Measurements from ENCODE around the gene XKR7. TPM values are rescaled to one million over a fixed set of nuclear protein-coding genes. Genes with fewer than 3 reads are reported as not detected.
"Not testable (repeated sequence)": the region's sequence is repeated elsewhere in the genome, so short reads cannot be mapped to it uniquely, and the experiment has no call there.

The XKR7 gene
- total RNA-seq, 1 donor from 2014 or later = not detected

DNA sequence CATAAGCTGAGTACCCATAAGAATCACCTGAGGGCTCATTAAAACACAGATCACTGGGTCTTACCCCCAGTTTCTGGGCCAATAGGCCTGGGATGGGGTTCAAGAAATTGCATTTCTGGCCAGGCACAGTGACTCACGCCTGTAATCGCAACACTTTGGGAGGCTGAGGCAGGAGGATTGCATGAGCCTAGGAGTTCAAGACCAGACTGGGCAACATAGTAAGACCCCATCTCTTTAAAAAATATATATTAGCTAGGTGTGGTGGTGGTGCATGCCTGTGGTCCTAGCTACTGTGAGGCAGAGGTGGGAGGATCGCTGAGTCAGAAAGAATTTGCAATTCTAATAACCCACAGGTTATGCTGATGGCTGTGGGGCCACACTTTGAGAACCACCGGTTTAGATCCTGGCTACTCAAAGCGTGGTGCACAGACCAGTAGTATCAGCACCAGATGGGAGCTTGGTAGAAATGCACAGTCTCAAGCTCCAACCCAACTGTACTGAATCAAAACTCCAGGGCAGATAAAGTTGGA lies 44.3 kb downstream of the XKR7 start:
- DNase-seq (ENCODE audit: low read depth in 2 of 2) = no peak

DNA sequence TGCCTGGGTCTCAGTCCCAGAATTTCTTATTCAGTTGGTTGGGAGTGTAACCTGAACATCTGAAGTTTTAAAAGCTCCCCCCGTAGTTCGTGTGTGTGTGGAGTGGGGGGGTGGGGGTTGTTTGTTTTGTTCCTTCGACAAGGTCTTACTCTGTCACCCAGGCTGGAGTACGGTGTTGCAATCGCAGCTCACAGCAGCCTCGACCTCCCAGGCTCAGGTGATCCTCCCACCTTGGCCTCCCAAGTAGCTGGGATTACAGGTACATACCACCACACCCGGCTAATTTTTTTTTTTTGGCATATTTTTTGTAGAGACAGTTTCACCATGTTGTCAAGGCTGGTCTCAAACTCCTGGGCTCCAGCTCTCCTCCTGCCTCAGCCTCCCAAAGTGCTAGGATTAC lies 45.4 kb downstream of the XKR7 start:
- no peak for DNase-seq (ENCODE audit: low read depth in 2 of 2)

DNA sequence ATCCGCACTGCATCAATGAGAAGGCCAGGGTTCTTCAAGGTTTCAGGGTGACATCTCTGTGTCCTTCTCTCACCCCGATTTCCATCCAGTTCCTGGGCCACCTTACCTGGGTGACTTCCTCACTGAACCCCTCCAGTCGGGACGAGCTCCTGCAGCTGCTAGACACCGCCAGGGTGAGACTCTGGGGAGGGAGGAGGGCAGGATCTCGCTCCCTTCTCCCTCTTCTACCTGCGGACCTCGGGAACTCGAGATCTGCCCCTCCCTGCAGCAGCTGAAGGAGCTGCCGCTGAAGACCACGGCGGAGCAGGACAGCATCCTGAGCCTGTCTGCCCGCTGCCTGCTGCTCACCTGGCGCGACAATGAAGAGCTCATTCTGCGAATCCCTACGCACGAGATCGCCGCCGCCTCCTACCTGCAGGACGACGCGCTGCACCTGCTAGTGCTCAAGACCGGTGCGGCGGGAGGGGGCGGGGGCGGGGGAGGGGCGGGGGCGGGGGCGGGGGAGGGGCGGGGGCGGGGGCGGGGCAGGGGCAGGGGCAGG lies 49.8 kb downstream of the XKR7 start:
- DNase-seq (ENCODE audit: low read depth in 2 of 2) = peak in 1 of 2 donors; percentile 39

DNA sequence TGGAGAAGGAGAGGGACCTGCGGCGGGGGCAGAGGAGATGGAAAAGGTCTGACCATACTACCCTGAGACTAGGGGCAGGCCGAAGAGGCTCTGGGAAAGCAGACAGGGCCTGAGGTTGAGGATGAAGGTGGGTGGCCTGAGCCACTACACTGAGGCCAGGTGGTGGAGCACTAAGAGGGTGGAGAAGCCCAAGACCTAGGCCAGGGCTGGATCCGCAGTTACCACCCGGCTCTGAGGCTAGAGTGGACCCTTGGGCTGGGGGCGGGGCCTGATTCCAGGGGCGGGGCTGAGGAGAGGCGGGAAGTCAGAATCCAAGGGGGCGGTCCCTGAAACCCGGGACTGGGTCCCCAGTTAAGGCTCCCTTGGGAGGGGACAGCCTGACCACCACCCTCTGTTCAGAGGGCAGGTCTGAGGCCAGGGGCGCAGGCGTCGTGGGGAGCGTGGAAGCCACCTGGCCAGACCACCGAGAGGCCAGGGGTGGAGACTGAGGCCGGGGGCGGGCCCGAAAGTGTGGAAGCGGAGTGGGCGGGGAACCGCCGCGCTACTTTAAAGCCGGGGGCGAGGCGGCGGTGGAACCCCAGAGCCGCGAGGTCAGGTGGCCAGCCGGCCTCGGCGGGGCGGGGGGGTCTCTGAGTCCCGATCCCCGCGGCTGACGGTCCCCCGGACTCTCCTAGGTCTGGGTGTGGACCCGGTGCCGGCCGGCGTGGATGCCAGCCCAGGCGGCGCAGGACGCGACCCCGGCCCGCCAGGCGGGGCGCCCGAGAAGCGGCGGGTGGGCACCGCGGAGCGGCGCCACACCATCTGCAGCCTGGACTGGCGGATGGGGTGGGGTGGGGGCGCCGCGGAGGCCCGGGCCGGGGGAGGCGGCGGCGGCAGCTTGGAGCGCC lies 50.6 kb downstream of the XKR7 start:
- DNase-seq (ENCODE audit: low read depth in 2 of 2) = peak in 1 of 2 donors; percentile 43

DNA sequence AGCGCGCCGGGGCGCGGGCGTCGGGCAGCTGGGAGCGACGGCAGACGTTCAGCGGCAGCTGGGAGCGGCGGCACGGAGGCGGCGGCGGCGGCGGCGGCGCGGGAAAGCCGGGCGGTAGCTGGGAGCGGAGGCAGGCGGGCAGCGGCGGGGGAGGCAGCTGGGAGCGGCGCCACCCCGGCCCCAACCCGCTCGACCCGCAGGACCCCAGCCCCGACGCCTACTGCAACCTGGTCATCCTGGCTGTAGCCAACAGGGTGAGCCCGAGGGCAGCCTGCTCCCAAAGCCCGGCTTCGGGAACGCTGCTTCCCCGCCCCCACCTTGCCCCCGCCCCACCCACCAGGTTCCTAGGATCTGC lies 51.2 kb downstream of the XKR7 start:
- DNase-seq (ENCODE audit: low read depth in 2 of 2) = peak in 1 of 2 donors; percentile 46

DNA sequence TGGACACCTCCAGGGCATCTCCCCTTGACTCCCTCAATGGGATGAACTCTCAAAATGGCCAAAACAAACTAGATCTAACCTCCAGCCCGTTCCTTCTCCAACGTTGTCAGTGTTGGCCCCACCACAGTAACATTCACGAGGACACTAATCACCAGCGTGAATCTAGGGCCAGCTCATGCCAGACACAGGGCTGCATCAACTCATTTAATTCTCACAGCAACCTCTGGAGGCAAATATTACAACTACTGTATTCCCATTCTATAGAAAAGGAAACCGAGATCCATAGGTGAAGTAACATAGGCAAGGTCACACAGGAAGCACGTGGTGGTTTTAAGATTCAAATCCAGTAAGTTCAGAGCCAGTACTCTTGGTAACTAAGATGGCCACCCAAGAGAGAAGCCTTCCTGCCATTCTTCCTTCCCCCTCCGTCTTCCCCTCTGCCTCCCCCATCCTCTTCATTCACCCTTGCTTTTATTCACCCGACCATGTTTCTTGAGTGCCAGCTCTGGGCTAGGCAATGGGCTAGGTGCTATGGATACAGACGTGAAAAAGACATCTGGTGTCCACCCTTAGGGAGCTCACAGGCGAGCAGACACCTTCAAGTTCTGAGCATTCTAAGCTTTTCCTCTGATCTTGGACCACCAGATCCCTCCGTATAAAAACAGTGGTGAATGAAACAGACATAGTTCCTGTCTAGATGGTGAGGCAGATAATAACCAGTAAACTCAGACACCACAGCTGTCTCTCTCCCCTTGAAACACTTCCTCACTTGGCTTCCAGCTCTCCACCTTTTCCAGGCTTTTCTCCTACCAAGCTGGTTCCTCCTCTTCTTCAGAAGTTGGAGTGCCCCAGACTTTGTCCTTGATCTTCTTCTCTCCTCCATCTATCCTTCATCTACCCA lies 51.9 kb downstream of the XKR7 start:
- DNase-seq (ENCODE audit: low read depth in 2 of 2) = no peak

DNA sequence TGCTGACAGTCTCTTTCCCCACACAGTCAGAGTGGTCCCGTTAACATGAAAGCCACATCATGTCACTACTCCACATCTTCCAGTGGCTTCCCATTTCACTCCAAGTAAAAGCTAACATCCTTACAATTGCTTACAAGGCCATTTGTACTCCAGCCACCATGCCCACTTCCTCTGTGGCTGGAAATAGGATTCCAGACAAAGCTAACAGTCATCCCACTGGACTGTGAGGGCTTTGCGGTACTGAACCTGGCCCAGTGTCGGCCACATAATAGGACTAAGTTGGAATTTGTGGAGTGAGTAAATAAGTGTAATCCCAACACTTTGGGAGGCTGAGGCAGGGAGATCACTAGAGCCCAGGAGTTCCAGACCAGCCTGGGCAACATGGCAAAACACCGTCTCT lies 53.1 kb downstream of the XKR7 start:
- no peak for DNase-seq (ENCODE audit: low read depth in 2 of 2)

DNA sequence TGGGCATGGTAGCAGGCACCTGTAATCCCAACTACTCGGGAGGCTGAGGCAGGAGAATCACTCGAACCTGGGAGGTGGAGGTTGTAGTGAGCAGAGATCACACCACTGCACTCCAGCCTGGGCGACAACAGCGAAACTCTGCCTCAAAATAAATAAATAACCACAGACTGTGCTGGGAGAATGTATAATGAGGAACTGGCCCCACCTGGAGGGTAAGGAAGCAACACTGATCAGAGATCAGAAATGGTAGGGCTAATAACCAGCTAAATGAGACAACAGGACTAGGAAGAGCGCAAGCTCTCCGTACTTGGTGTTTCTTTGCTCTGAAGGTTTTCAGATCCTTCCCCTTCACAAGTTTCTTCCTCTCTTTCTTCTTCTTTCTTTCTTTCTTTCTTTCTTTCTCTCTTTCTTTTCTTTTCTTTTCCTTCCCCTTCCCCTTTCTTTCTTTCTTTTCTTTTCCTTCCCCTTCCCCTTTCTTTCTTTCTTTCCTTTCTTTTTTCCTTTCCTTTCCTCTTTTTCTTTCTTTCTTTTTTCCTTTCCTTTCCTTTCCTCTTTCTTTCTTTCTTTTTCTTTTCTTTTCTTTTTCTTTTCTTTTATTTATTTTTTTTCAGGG lies 56.8 kb downstream of the XKR7 start:
- no peak for DNase-seq (ENCODE audit: low read depth in 2 of 2)

DNA sequence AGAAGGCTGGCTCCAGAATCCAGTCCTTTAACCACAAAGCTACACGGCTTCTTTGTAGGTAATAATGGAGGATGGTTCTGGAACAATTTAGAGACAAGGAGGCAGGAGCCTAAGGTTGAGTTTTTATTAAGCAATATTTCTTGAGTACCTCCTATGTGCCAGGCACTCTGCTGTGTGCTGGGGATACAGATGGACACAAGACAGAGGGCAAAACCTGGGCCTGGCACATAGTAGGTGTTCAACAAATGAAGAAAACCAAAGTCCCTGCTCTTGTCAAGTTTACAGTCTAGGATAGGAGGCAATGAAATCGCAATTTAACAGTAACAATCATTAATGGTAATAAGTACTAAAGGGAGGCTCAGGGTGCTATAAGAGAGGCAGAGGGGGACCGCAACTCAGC lies 59.7 kb downstream of the XKR7 start:
- DNase-seq (ENCODE audit: low read depth in 2 of 2) = no peak

DNA sequence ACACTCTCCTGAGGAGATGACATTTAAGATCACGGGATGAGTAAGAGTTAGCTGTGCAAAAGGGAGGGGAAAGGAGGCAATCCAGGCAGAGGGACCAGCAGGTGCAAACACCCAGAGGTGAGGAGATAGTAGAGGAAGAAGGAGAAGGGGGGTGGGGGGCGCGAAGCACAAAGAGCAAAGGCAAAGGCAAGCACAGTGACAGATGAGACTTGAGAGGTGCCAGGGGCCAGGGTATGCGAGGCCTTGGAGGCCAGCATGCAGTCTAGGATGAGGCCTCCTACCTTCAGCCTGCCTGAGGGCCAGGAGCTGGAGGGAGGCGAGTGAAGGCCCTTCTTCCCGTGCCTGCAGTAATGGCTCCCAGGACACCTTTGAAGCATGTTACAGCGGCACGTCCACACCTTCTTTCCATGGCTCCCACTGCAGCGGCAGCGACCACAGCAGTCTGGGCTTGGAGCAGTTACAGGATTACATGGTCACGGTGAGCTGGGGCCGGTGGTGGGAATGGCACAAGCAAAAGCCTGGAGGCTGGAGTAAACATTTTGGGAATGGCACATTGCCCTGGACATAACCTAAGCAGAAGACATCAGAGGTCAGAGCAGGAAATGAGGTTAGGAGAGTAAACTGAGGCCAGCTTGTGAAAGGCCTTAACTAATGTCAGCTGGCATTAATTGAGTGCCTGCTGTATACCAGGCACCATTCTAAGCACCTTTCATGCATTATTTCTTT lies 60.9 kb downstream of the XKR7 start:
- peak in 1 of 2 donors; percentile 25 for DNase-seq (ENCODE audit: low read depth in 2 of 2)

DNA sequence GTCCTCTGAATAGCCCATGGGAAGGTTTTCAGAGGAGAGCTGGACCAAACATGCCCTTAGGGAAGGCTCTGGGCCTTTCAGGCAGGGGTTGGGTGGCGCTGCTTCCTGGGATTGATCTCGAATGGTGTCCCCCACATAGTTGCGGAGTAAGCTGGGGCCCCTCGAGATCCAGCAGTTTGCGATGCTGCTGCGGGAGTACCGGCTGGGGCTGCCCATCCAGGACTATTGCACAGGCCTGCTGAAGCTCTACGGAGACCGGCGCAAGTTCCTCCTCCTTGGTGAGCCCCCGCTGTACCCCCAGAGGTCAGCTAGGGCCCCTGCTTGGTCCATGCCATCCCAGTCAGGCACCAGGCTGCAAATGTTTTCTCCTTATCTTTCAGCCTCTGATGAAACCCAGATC lies 61.6 kb downstream of the XKR7 start:
- no peak for DNase-seq (ENCODE audit: low read depth in 2 of 2)

DNA sequence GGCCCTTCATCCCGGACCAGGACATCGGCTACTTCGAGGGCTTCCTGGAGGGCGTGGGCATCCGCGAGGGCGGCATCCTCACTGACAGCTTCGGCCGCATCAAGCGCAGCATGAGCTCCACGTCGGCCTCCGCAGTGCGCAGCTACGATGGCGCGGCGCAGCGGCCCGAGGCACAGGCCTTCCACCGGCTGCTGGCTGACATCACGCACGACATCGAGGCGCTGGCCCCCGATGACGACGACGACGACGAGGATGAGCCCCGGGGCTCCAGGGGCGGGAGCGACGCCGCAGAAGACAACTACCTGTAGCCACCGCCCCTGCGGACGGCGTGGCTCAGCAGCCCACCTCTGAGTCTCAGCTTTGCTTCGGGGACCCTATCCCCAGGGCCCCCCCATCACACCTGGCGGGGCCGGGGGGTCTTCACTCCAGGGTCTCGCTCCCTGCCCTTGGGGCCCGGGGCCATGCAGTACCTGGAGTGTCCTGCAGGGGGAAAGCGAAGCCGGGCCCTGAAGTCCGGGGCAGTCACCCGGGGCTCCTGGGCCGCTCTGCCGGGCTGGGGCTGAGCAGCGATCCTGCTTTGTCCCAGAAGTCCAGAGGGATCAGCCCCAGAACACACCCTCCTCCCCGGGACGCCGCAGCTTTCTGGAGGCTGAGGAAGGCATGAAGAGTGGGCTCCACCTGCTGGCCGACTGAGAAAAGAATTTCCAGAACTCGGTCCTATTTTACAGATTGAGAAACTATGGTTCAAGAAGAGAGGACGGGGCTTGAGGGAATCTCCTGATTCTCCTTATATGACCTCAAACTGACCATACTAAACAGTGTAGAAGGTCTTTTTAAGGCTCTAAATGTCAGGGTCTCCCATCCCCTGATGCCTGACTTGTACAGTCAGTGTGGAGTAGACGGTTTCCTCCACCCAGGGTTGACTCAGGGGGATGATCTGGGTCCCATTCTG lies 63.3 kb downstream of the XKR7 start:
- peak; percentile 78 to 85 for DNase-seq (ENCODE audit: low read depth in 2 of 2)

DNA sequence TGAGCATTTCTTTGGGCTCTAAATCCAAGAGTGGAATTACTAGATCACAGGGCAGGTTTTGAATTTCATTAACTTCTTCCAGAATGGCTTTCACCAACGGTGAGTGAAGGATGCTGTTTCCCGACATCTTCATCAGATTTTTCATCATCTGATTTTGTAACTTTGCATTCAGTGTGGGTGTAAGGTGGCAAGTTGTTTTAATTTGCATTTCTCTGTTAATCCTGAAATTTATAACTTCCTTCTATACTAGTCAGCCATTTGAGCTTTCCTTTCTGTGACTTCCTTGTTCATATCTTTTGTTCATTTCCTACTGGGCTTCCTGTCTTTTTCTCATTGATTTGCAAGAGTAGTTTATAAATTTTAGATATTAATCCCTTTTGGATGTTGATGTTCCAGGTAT lies 65.4 kb downstream of the XKR7 start:
- no peak for DNase-seq (ENCODE audit: low read depth in 2 of 2)

DNA sequence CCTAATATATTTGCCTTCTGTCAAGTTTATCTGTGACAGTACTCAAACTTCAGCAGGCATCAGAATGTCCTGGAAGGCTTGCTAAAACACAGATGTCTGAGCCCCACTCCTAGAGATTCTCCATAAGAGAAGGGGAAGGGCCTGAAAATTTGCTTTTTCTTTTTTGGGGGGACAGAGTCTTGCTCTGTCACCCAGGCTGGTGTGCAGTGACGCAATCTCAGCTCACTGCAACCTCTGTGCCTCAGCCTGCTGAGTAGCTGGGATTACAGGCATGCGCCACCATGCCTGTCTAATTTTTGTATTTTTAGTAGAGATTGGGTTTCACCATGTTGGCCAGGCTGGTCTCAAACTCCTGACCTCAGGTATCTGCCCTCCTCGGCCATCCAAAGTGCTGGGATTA lies 65.8 kb downstream of the XKR7 start:
- not testable (repeated sequence) for DNase-seq (ENCODE audit: low read depth in 2 of 2)

DNA sequence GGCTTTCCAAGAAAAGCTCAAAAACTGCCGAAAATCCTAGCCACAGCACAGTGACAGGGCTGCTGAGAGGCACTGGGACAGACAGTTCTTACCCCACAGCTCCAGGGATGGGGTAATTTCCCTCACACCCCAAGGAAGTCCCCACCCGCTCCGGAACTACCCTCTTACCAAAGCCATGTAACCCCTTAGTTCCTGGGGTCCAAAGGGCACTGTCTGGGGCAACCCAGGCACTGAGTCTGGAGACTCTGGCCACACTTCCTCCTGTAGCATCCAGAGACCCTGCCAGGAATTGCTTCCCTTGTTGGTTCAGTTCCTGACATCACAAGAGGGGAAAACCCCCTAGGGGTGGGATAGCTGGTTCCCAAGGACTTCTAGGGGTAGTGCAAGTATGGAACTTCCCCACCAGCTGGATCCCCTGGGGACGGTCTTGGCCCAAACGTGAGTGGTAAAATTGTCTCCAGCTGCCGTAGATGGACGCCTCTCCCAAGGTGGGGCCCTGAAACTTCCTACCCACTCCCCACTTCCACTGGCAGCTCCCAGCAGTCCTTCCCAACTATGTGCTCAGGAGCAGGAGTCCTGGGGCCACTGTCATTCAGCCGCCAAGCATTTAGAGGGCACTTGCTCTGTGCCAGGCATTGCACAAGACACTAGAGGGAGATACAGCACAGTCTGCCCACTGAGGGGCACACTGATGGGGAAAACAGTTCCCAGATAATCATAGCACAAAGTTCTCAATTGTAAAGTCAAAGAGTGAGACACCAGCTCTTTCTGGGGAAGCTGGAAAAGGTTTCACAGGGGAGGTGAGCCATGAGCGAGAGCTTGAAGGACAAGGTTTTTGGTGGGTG lies 66.9 kb downstream of the XKR7 start:
- peak in 1 of 2 donors; percentile 16 for DNase-seq (ENCODE audit: low read depth in 2 of 2)

DNA sequence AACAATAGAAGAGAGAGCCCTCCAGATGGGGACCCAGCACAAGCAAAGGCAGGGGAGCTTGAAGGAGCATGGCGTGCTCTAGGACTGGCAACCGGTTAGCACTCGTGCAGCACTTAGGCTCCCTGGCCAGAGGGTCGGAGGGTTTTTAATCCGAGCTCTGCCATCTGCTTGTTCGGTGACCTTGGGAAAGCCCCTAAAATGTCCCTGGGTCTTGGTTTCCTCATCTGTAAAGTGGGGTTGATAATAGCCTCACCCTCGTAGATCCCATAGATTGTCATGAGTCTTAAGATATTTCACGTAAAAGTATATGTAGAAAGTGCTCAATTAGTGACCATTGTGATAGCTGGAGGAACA lies 67.5 kb downstream of the XKR7 start:
- DNase-seq (ENCODE audit: low read depth in 2 of 2) = no peak

DNA sequence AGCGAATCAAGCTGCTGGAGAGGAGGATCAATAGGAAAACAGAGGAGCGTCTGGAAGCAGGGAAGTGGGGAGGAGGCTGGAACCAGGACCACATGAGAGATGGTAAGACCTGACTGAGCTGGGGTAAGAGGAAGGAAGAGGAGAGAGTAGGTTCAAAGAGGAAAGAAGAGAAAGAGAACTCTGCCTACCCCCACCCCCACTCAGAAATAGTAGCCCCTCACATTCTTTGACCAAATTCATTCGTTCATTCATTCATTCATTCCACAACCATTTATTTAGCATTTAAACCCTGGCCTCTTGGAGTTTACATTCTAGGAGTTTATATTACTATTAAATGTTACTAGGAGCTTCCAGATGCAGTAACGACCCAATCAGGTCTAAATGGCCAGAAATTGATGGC lies 68.3 kb downstream of the XKR7 start:
- no peak for DNase-seq (ENCODE audit: low read depth in 2 of 2)

DNA sequence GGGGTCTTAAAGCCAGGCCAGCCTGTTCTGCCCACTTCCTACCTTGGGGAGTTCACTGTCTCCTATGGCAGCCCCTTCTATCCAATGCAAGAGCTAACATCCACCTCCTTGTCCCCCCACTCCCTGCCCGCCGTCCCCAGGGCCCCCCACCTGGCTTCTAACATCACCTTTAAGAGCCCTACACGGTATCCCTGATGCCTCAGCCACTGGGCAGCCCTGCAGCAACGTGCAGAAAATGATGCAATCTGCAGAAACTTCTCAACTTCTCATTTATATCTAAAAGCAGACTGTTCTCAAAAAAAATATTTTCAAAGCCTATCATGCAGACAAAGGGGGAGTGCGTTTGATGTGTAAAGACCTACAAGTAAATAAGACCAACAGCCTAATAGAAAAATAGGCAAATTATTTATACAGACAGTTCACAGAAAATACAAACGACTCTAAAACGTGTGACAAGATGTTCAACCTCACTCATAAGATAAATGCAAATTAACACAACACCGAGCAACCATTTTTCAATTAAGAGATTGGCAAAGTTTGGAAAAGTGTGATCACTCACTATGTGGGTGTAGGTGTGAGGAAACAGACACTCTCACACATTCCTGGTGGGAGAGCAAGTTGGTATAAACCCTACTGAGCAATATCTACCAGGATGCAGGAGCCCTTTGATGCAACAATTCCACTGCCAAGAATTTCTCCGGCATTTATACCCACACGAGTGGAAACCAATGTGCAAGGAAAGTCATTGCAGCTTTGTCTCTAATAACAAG lies 69.0 kb downstream of the XKR7 start:
- no peak for DNase-seq (ENCODE audit: low read depth in 2 of 2)

Data from lung microvascular endothelial cell (primary cell).